Naive B cell (primary cell): ENCODE results near the gene MECP2. TPM values are rescaled to one million over a fixed set of nuclear protein-coding genes. Genes with fewer than 3 reads are reported as not detected.
A peak's percentile ranks its signal among the peaks of the same experiment; 100 is the strongest.
"Not testable (repeated sequence)": the region's sequence is repeated elsewhere in the genome, so short reads cannot be mapped to it uniquely, and the experiment has no call there.

ENCODE experiments used
- ATAC-seq, 2 donors: fragments of 150-1000 bp; cut with Tn5 transposase; 2 replicates each; pipeline ENCODE4 v1.10.0; 2021; ENCODE audit warnings: low read depth in 2 of 2, mild to moderate bottlenecking in 2 of 2, moderate library complexity in 2 of 2
- DNase-seq: peaks from one replicate; pipeline ENCODE4 v3.0.0; 2022
- H3K27ac Mint-ChIP-seq, 6 donors: one replicate each; pipeline ENCODE4 v1.8.0; 2020 to 2022; ENCODE audit warnings: mild to moderate bottlenecking in 6 of 6, mixed read lengths in 6 of 6, moderate library complexity in 5 of 6, inconsistent platforms in 2 of 6
- H3K27me3 Mint-ChIP-seq, 3 donors: one replicate each; pipeline ENCODE4 v1.8.0; 2021 to 2022; ENCODE audit warnings: mixed read lengths in 3 of 3, mild to moderate bottlenecking in 1 of 3
- H3K36me3 Mint-ChIP-seq, 2 donors: one replicate each; pipeline ENCODE4 v1.8.0; 2020 to 2022; ENCODE audit warnings: mixed read lengths in 2 of 2, inconsistent platforms in 1 of 2, mild to moderate bottlenecking in 1 of 2
- H3K4me1 Mint-ChIP-seq, 3 donors: one replicate each; pipeline ENCODE4 v1.8.0; 2020 to 2022; ENCODE audit warnings: mixed read lengths in 3 of 3, inconsistent platforms in 1 of 3, mild to moderate bottlenecking in 1 of 3, moderate library complexity in 1 of 3
- H3K4me3 Mint-ChIP-seq, 8 donors: one replicate each; pipeline ENCODE4 v1.8.0; 2020 to 2022; ENCODE audit warnings: mild to moderate bottlenecking in 8 of 8, mixed read lengths in 8 of 8, moderate library complexity in 8 of 8, inconsistent platforms in 2 of 8
- H3K9me3 Mint-ChIP-seq, 7 donors: one replicate each; pipeline ENCODE4 v1.8.0; 2020 to 2022; ENCODE audit warnings: mixed read lengths in 7 of 7, mild to moderate bottlenecking in 5 of 7, inconsistent platforms in 2 of 7, moderate library complexity in 1 of 7
- polyA plus RNA-seq, 6 donors: library from polyadenylated mRNA; unstranded; fragments of 300-500 nt; fragmentation: Illumina TruSeq; gene quantifications; one replicate each; pipeline ENCODE4 v1.2.3, GENCODE V29; 2021; ENCODE audit warnings: low read depth in 6 of 6

Gene MECP2
- 10 to 100 TPM in 5 of 6 donors, 1 to 10 TPM in 1; 4.5 to 21.0 (median 12.8) TPM for polyA plus RNA-seq

DNA sequence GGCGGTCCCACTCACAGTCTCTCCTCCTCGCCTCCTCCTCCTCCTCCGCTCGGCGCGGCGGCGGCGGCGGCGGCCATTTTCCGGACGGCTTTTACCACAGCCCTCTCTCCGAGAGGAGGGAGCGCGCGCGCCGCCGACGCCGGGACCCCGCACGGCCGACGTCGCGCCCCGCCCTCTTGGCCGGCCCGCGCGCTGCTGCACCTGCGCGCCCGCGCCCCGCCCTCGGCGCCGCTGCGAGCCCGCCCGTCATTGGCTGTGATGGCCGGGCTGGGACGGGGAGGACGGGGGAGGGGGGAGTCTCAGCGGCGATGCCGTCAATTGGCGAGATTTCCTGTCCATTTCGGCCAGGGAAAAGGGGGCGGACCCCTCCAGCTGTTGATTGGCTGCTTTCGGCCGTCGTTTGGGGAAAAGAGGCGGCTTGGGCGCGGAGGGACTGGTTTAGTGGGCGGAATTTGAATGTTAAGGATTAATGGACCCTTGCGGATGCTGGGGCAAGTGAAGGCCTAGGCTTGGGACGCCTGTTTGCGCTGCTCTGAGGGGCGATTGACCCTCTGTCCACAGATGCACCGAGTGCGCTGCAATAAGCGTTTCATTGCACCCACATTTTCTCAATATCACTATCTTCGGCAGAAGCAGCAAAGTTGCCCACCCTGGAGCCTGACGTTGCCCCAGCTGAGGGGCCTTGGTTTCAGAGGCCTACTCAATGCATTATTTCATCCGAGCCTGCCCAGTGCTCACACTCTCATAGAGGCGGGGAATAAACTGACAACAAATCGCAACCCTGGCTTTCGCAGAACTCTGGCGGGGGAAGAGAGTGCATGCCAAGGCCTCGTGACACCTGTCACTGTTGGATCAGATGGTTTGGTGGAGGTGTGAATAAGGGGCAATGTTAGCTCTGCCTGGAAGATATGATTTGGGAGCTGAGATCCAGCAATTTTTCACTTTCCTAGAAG is at the start of gene MECP2:
Gene MECP2 (minus strand): TSS at position 129 of the 953 bp plus-strand sequence.
- Mint-ChIP-seq H3K27me3 (peaks cover 0 to 18% (median 8%) of the 10 kb centered on the region in 3 donors), H3K4me3 (peak within 1 kb of the TSS; percentile 86 to 98 (median 92)), H3K36me3 (no peaks in the 10 kb centered on the region), H3K27ac (peak within 1 kb of the TSS; percentile 80 to 97 (median 92)), H3K4me1 (peaks cover 23 to 41% (median 34%) of the 10 kb centered on the region in 3 donors), H3K9me3 (peaks cover 0 to 7% (median 0%) of the 10 kb centered on the region in 7 donors)
- DNase-seq (peak; percentile 88), ATAC-seq (peak; percentile 86)

DNA sequence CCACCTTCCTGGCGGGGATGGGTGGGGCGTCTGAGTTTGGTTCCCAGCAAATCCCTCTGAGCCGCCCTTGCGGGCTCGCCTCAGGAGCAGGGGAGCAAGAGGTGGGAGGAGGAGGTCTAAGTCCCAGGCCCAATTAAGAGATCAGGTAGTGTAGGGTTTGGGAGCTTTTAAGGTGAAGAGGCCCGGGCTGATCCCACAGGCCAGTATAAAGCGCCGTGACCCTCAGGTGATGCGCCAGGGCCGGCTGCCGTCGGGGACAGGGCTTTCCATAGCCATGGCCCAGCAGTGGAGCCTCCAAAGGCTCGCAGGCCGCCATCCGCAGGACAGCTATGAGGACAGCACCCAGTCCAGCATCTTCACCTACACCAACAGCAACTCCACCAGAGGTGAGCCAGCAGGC is 46.5 kb upstream of the MECP2 start, which contains the start of gene OPN1LW:
Gene OPN1LW (plus strand): TSS at position 234 of the 400 bp plus-strand sequence. CDS start 41 bp downstream, at position 275.
- not testable (repeated sequence) for H3K4me3 Mint-ChIP-seq, ATAC-seq, H3K27ac Mint-ChIP-seq, H3K27me3 Mint-ChIP-seq, H3K36me3 Mint-ChIP-seq, H3K9me3 Mint-ChIP-seq, DNase-seq, H3K4me1 Mint-ChIP-seq

DNA sequence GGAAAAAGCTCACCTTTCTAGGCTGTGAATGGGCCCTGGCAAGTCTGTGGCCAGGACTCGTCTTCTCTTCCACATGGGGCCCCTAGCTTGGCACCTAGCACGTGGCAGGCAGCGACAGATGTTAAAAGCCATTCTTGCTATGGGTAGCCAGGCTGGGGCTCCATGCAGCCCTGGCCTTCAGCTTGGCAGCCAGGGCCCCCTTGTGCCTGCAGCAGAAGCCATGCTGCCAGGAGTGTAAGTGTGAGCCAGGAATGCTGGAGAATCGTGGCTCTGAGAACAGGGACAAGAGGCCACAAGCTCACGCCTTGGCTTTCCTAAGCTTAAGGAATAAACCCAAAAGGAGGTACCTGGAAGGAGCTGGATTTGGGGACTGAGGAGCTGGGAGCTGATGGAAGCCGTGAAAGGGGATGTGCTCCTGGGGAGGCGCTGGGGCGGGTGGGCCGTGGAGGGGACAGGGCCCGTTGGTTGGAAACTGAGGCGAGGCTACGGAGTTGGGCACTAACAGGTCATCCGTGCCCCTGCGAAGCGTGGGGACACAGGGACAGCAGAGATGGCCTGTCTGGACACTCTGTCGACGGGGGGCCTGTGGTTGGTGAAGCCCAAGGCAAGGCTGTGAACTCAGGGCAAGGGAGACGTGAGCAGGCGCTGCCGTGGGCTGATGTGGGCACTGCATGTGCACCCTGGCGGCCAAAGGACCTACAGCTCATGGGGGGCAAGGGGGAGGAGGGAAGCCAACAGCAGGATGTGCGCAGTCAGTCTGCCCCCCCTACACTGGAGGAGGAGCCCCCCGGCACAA is 45.6 kb upstream of the MECP2 start:
- DNase-seq: no peak
- Mint-ChIP-seq H3K36me3 (no peaks in the 10 kb centered on the region), H3K4me3 (no peak overlapping the region), H3K4me1 (peaks cover 0 to 5% (median 0%) of the 10 kb centered on the region in 3 donors), H3K27me3 (no peaks in the 10 kb centered on the region), H3K27ac (no peak overlapping the region), H3K9me3 (no peaks in the 10 kb centered on the region)
- ATAC-seq: no peak

DNA sequence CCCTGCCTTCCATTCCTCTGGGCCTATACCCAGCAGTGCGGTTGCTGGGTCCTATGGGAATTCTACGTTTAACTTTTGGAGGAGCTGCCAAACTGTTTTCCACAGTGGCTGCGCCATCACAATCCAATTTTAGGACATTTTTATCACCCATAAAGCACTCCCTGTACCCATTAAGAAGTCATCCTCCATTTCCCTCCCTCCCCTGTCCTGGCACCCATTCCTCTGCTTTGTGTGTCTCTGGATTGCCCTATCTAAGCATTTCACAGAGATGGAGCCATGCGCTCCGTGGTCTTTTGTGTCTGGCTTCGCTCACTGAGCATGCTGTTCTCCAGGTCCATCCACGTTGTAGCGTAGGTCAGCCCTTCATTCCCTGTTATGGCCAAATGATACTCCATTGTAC is 44.9 kb upstream of the MECP2 start:
- H3K36me3 Mint-ChIP-seq: no peaks in the 10 kb centered on the region
- H3K4me3 Mint-ChIP-seq: no peak overlapping the region
- H3K9me3 Mint-ChIP-seq: no peaks in the 10 kb centered on the region
- no peaks in the 10 kb centered on the region for H3K27me3 Mint-ChIP-seq
- DNase-seq (no peak), ATAC-seq (no peak)
- peak overlapping the region in 2 of 6 donors; percentile 27 to 50 for H3K27ac Mint-ChIP-seq
- peaks cover 0 to 5% (median 1%) of the 10 kb centered on the region in 3 donors for H3K4me1 Mint-ChIP-seq

DNA sequence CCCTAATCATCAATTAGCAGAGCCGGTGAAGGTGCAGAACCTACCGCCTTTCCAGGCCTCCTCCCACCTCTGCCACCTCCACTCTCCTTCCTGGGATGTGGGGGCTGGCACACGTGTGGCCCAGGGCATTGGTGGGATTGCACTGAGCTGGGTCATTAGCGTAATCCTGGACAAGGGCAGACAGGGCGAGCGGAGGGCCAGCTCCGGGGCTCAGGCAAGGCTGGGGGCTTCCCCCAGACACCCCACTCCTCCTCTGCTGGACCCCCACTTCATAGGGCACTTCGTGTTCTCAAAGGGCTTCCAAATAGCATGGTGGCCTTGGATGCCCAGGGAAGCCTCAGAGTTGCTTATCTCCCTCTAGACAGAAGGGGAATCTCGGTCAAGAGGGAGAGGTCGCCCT is 43.2 kb upstream of the MECP2 start:
- no peaks in the 10 kb centered on the region for H3K9me3 Mint-ChIP-seq
- H3K4me1 Mint-ChIP-seq: peaks cover 1 to 14% (median 11%) of the 10 kb centered on the region in 3 donors
- H3K27me3 Mint-ChIP-seq: no peaks in the 10 kb centered on the region
- no peak for DNase-seq
- no peak overlapping the region for H3K4me3 Mint-ChIP-seq
- H3K36me3 Mint-ChIP-seq: no peaks in the 10 kb centered on the region
- H3K27ac Mint-ChIP-seq: peak overlapping the region in 1 of 6 donors; percentile 18
- ATAC-seq: no peak

DNA sequence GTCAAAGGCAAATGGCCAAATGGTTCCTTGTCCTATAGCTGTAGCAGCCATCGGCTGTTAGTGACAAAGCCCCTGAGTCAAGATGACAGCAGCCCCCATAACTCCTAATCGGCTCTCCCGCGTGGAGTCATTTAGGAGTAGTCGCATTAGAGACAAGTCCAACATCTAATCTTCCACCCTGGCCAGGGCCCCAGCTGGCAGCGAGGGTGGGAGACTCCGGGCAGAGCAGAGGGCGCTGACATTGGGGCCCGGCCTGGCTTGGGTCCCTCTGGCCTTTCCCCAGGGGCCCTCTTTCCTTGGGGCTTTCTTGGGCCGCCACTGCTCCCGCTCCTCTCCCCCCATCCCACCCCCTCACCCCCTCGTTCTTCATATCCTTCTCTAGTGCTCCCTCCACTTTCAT is 42.7 kb upstream of the MECP2 start:
- no peaks in the 10 kb centered on the region for H3K36me3 Mint-ChIP-seq
- H3K9me3 Mint-ChIP-seq: no peaks in the 10 kb centered on the region

DNA sequence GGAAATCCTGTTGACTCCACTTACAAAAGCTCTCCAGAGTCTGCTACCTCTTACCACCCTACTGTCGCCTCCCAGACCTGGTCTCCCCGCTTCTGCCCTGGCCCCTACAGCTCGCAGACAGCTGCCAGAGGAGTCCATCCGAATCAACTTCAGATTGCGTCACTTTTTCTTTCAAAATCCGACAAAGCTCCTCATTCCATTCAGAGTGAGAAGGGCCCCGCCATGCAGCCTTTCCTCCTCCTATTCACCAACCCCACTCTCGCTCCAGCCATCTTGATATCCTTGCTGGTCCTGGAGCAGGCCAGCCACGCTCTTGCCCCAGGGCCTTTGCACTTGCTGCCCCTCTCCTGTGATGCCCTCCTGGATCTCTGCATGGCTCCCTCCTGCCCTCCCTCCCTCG is 41.3 kb upstream of the MECP2 start:
- H3K4me3 Mint-ChIP-seq: peak overlapping the region in 1 of 8 donors; percentile 60
- H3K27me3 Mint-ChIP-seq: no peaks in the 10 kb centered on the region

More for the DNA sequence above, 42.7 kb upstream of the MECP2 start:
- Mint-ChIP-seq H3K27me3 (no peaks in the 10 kb centered on the region), H3K4me1 (peaks cover 4 to 19% (median 16%) of the 10 kb centered on the region in 3 donors), H3K27ac (peak overlapping the region in 1 of 6 donors; percentile 18), H3K4me3 (no peak overlapping the region)
- ATAC-seq (no peak), DNase-seq (no peak)

DNA sequence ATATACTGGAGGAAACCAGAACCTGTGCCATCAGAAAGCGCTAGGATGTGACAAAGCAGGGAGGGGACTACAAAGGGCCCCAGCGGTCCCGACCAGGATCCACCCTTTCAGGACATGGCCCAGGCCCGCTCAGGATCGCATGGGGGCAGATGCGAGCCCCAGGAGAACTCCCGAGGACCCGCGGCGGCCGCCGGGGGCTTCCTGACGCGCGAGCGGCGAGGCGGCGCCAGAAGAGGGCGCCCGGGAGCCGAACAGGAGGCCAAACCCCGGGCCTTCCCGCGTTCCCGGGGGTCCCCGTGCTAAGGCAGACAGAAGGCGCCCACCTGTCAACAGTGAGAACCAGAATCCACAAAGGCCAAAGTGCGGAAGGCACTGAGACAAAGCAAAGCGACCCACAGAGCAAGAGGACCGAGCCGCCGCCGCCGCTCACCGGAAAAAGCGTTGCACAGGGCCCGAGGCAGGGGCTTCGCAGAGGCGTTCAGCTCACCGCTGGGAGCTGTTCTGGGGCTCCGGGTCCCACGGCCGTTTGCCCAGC is 39.2 kb upstream of the MECP2 start:
- Mint-ChIP-seq H3K36me3 (no peaks in the 10 kb centered on the region), H3K27me3 (no peaks in the 10 kb centered on the region), H3K4me1 (peaks cover 4 to 20% (median 16%) of the 10 kb centered on the region in 3 donors), H3K9me3 (no peaks in the 10 kb centered on the region), H3K4me3 (peak overlapping the region; percentile 68 to 92 (median 84)), H3K27ac (peak overlapping the region; percentile 52 to 95 (median 87))
- DNase-seq (peak; percentile 79), ATAC-seq (peak; percentile 86 to 88)

More for the DNA sequence above, 41.3 kb upstream of the MECP2 start:
- Mint-ChIP-seq H3K36me3 (no peaks in the 10 kb centered on the region), H3K9me3 (no peaks in the 10 kb centered on the region), H3K4me1 (peaks cover 4 to 20% (median 16%) of the 10 kb centered on the region in 3 donors), H3K27ac (peak overlapping the region in 3 of 6 donors; percentile 12 to 54 (median 34))
- no peak for DNase-seq
- no peak for ATAC-seq

DNA sequence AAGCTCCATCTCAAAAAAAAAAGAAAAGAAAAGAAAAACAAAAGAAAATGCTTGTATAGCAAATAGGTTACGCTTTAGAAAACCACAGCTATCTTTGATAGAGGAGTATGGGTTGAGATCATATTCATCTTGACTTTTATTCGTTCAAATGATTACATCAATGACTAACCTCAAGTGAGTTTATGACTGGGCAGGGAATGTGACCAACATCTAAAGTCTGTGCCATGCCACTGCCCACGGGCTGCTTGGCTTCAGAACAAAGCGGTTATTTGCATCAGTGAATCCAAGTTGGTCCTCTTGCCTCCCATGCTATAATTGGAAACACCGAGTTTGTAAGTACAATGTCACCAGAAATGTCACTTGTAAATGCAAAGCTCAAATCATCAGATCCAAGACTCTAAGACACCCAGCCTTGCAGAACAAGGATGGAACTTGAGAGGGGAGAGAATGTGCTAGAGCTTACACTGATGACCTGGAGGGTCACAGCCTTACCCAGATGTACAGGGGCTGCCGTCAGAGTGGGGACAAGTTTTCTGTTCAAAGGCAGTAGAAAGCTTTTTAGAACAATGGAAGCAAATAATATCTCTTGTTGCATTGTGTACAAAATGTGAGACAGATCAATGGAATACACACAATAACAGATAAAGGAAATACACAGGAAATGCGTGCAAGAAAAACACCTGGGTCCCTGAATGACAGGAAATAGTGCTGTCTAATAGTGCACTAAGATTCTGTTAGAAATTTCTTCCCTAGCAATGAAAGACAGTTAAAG is 38.1 kb upstream of the MECP2 start:
- H3K4me1 Mint-ChIP-seq: peaks cover 4 to 20% (median 11%) of the 10 kb centered on the region in 3 donors
- DNase-seq: peak; percentile 15
- H3K36me3 Mint-ChIP-seq: no peaks in the 10 kb centered on the region
- H3K4me3 Mint-ChIP-seq: peak overlapping the region; percentile 13 to 83 (median 62)
- H3K9me3 Mint-ChIP-seq: no peaks in the 10 kb centered on the region
- H3K27me3 Mint-ChIP-seq: no peaks in the 10 kb centered on the region
- peak overlapping the region in 5 of 6 donors; percentile 11 to 94 (median 82) for H3K27ac Mint-ChIP-seq
- ATAC-seq: peak; percentile 34 to 44

DNA sequence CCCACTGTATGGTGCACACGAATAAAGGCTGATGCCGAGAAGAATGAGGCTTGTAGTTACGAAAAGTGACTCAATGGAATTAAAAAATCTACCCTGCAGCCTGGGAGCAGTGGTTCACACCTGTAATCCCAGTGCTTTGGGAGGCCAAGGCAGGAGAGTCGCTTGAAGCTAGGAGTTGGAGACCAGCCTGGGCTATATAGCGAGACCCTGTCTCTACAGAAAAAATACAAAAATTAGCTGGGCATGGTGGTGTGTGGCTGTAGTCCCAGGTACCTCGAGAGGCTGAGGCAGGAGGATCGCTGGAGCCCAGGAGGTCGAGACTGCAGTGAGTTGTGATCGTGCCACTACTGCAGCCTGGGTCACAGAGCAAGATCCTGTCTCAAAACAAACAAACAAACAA is 34.8 kb upstream of the MECP2 start:
- H3K4me1 Mint-ChIP-seq: peaks cover 4 to 19% (median 11%) of the 10 kb centered on the region in 3 donors
- no peak for DNase-seq
- no peak overlapping the region for H3K27ac Mint-ChIP-seq
- H3K36me3 Mint-ChIP-seq: no peaks in the 10 kb centered on the region
- H3K4me3 Mint-ChIP-seq: no peak overlapping the region
- H3K9me3 Mint-ChIP-seq: no peaks in the 10 kb centered on the region
- no peaks in the 10 kb centered on the region for H3K27me3 Mint-ChIP-seq
- ATAC-seq: no peak

DNA sequence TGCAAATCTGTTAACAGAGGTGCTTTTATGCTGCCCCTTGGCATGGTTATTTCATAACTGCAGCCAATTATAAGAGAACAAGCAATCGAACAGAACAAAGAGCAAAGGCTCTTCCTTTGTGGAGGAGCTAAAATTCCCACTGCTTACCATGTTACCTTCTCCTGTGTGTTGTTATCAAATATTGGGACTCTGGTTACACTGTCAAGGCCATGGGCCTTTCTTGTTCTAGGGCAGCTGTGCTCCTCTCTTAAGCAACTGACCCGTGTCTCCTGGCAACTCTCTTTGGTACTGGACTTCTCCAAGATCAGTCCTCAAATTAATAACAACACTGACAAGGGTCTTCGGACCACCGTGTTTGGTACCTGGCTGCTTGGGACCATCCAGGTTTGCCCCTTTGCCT is 34.4 kb upstream of the MECP2 start:
- Mint-ChIP-seq H3K9me3 (no peaks in the 10 kb centered on the region), H3K27ac (no peak overlapping the region), H3K27me3 (no peaks in the 10 kb centered on the region), H3K4me1 (peaks cover 4 to 15% (median 11%) of the 10 kb centered on the region in 3 donors), H3K36me3 (no peaks in the 10 kb centered on the region), H3K4me3 (no peak overlapping the region)
- DNase-seq: no peak
- no peak for ATAC-seq

DNA sequence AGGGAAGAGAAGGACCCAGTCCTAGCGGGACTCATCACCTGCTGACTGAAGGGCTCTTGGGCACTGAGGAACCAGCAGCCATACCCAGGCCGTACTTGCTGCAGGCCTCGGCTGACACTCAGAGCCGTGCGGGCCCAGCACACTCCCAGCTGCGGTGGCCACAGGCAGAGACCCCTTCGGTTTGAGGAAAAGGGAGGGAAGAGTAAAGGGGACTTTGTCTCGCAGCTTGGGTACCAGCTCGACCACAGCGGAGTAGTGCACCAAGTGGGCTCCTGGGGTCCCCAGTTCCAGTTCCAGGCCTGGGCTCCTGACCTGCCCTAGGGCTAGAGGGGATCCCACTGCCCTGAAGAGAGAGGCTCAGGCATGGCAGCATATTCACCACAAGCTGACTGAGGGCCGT is 28.6 kb upstream of the MECP2 start:
- H3K4me1 Mint-ChIP-seq: peaks cover 4 to 14% (median 9%) of the 10 kb centered on the region in 3 donors
- ATAC-seq: no peak
- H3K36me3 Mint-ChIP-seq: no peaks in the 10 kb centered on the region
- no peak overlapping the region for H3K4me3 Mint-ChIP-seq
- H3K27ac Mint-ChIP-seq: peak overlapping the region in 1 of 6 donors; percentile 23
- no peak for DNase-seq
- H3K9me3 Mint-ChIP-seq: peaks cover 0 to 2% (median 0%) of the 10 kb centered on the region in 7 donors
- no peaks in the 10 kb centered on the region for H3K27me3 Mint-ChIP-seq
